ENCODE measurements around the gene CNP. TPM values are rescaled to one million over a fixed set of nuclear protein-coding genes. Genes with fewer than 3 reads are reported as not detected.

The CNP gene
- total and polyA plus RNA-seq, 10 of the 15 experiments (the other 5 are each of a cell fraction or from before 2014, with no cell fraction given) = 1.8 to 60.7 (median 31.4) TPM

GRCh38 chr17:41930009-41930832, 36.4 kb upstream of the CNP start, which contains the start of gene ODAD4 (continued):
- TF ChIP-seq RB1 (IDR thresholded peaks at IDR 0.05; ENCODE audit: borderline replicate concordance) (peak; percentile 34; the same call in 1 of the 2 replicates), KAT2A (conservative IDR thresholded peaks at IDR 0.05; ENCODE audit: control insufficient read depth, low read depth, low read length) (no peak), CBX3 (IDR thresholded peaks at IDR 0.05; ENCODE audit: borderline replicate concordance, low read depth) (no peak), ZZZ3 (IDR thresholded peaks at IDR 0.05; ENCODE audit: control insufficient read depth, insufficient read length, low read depth) (no peak), POLR2AphosphoS5 (IDR thresholded peaks at IDR 0.05; ENCODE audit: low read length) (peak; percentile 92), ZNF384 (IDR thresholded peaks at IDR 0.05; ENCODE audit: borderline replicate concordance, low read depth, low read length) (no peak), SIX5 (IDR thresholded peaks at IDR 0.05; ENCODE audit: low read depth, low read length, severe bottlenecking) (peak; percentile 23), ZBTB40 (IDR thresholded peaks at IDR 0.05; ENCODE audit: borderline replicate concordance) (peak; percentile 73; the same call in 1 of the 2 replicates), NFXL1 (IDR thresholded peaks at IDR 0.05; ENCODE audit: borderline replicate concordance) (no peak), BCLAF1 (IDR thresholded peaks at IDR 0.05) (no peak), MTA2 (IDR thresholded peaks at IDR 0.05; ENCODE audit: low read depth) (0 out of 2 replicates have a peak, but pooled peaks have one; percentile 20), EZH2 (IDR thresholded peaks at IDR 0.05; ENCODE audit: borderline replicate concordance, control insufficient read depth, low read depth, low read length) (no peak), MYB (IDR thresholded peaks at IDR 0.05; ENCODE audit: borderline replicate concordance, low read depth, low read length) (no peak), STAT1 (conservative IDR thresholded peaks at IDR 0.05) (0 out of 2 replicates have a peak, but pooled peaks have one; percentile 4), ZSCAN29 (IDR thresholded peaks at IDR 0.05) (no peak), SIN3A (IDR thresholded peaks at IDR 0.05; ENCODE audit: low read depth, low read length) (no peak), BACH1 (IDR thresholded peaks at IDR 0.05; ENCODE audit: borderline replicate concordance) (peak; percentile 48; the same call in 1 of the 2 replicates), JUNB (IDR thresholded peaks at IDR 0.05) (no peak), ZNF274 (IDR thresholded peaks at IDR 0.05; ENCODE audit: insufficient read depth, insufficient read length) (no peak), NR2C2 (IDR thresholded peaks at IDR 0.05; ENCODE audit: borderline replicate concordance, control insufficient read depth, insufficient read length, low read depth) (no peak), JUND (IDR thresholded peaks at IDR 0.05; ENCODE audit: low read depth, low read length) (no peak)
- TF ChIP-seq, protein P1, sequence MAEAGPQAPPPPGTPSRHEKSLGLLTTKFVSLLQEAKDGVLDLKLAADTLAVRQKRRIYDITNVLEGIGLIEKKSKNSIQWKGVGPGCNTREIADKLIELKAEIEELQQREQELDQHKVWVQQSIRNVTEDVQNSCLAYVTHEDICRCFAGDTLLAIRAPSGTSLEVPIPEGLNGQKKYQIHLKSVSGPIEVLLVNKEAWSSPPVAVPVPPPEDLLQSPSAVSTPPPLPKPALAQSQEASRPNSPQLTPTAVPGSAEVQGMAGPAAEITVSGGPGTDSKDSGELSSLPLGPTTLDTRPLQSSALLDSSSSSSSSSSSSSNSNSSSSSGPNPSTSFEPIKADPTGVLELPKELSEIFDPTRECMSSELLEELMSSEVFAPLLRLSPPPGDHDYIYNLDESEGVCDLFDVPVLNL (IDR thresholded peaks at IDR 0.05; ENCODE audit: low read depth, low read length) = no peak
